ENCODE measurements around the gene ATP2C1. TPM values are rescaled to one million over a fixed set of nuclear protein-coding genes. Genes with fewer than 3 reads are reported as not detected.

ATP2C1 gene
- total and polyA plus RNA-seq, 2 of the 4 experiments (the other 2 are of a cell fraction): 41.4 to 50.2 TPM

GRCh38 chr3:130992344-130992743, 98.5 kb downstream of the ATP2C1 start:
- BruUV-seq (replicated peaks): no TSS peak
- H3K27ac ChIP-seq (ENCODE audit: insufficient read depth, low read length): no peak overlapping the region
- H3K79me1 ChIP-seq (ENCODE audit: low read depth in 1 of 2, low read length in 2 of 2): peaks cover 9 to 14% of the 10 kb centered on the region in 2 experiments
- no peaks in the 10 kb centered on the region for H3K27me3 ChIP-seq (ENCODE audit: control insufficient read depth, insufficient read depth, low read length)
- H4K5ac ChIP-seq (ENCODE audit: low read depth, low read length): no peak overlapping the region
- H2AFZ ChIP-seq (replicated peaks; ENCODE audit: low read length, poor library complexity): no peak overlapping the region
- no peak overlapping the region for H3K23ac ChIP-seq (ENCODE audit: low read depth, low read length)
- no peak overlapping the region for H3K4ac ChIP-seq (ENCODE audit: low read depth, low read length)
- no peaks in the 10 kb centered on the region for H4K20me1 ChIP-seq (ENCODE audit: insufficient read depth, low read length)
- H4K8ac ChIP-seq (ENCODE audit: low read depth in 2 of 2, low read length in 2 of 2): no peak overlapping the region
- H3K4me3 ChIP-seq (ENCODE audit: insufficient read depth, low read depth, low read length): no peak overlapping the region
- H3K18ac ChIP-seq (ENCODE audit: low read depth, low read length): no peak overlapping the region
- H4K91ac ChIP-seq (ENCODE audit: insufficient read depth, low read depth, low read length): no peak overlapping the region
- WGBS, 2 experiments (ENCODE audit: extremely low coverage in 2 of 2, insufficient read length in 1 of 2): no CpG with 5 or more reads among the region's 3 CpGs
- H2AK9ac ChIP-seq (replicated peaks; ENCODE audit: low read depth, low read length, poor library complexity): no peak overlapping the region
- H2BK5ac ChIP-seq (ENCODE audit: low read depth, low read length, poor library complexity, severe bottlenecking): no peak overlapping the region
- H2BK15ac ChIP-seq (ENCODE audit: low read depth, low read length): no peak overlapping the region
- no peak for ATAC-seq (ENCODE audit: low read depth)
- TF ChIP-seq SMC3 (IDR thresholded peaks at IDR 0.05; ENCODE audit: low read depth, low read length) (no peak), USF2 (IDR thresholded peaks at IDR 0.05; ENCODE audit: low read depth, low read length) (no peak), CTCF (conservative IDR thresholded peaks at IDR 0.05; ENCODE audit: low read depth, low read length) (no peak), BHLHE40 (IDR thresholded peaks at IDR 0.05; ENCODE audit: low read depth, low read length) (no peak), ELK1 (IDR thresholded peaks at IDR 0.05; ENCODE audit: borderline replicate concordance, low read depth, low read length) (no peak), MAFK (IDR thresholded peaks at IDR 0.05; ENCODE audit: low read depth, low read length) (no peak), NFE2L2 (IDR thresholded peaks at IDR 0.05; ENCODE audit: low read depth, low read length) (no peak), CEBPB (IDR thresholded peaks at IDR 0.05; ENCODE audit: low read depth, low read length) (no peak), POLR2A (IDR thresholded peaks at IDR 0.05; ENCODE audit: low read depth, low read length) (no peak), MAZ (IDR thresholded peaks at IDR 0.05; ENCODE audit: borderline replicate concordance, low read depth, low read length) (no peak), RFX5 (IDR thresholded peaks at IDR 0.05; ENCODE audit: low read depth, low read length) (no peak)
- dilution Hi-C loops (cut with HindIII; ENCODE audit: low sequenced_read_pairs, unreplicated experiment): no loop called here
- H2BK120ac ChIP-seq (ENCODE audit: low read depth, low read length): no peak overlapping the region
- DNase-seq: no peak
- H3K9ac ChIP-seq (ENCODE audit: low read depth, low read length): no peak overlapping the region
- no peak overlapping the region for H3K14ac ChIP-seq (replicated peaks; ENCODE audit: low read depth, low read length)
- no peaks in the 10 kb centered on the region for H3K9me3 ChIP-seq (ENCODE audit: control insufficient read depth, insufficient read depth, low read length)
- no peak overlapping the region for H2BK20ac ChIP-seq (ENCODE audit: low read depth, low read length)
- H3K9me1 ChIP-seq (ENCODE audit: insufficient read depth, low read length): peaks cover 5% of the 10 kb centered on the region; the same call in 1 of the 2 replicates
- POLR2A ChIA-PET (ENCODE audit: unreplicated experiment): no interaction called here
- no peak overlapping the region for H3K56ac ChIP-seq (ENCODE audit: extremely low read depth, insufficient read depth, low read length)
- intact Hi-C loops (cut with micrococcal nuclease): no loop called here
- H3K36me3 ChIP-seq (ENCODE audit: control insufficient read depth, insufficient read depth, low read length): peaks cover 9% of the 10 kb centered on the region
- CTCF ChIA-PET: no interaction called here
- H3K4me1 ChIP-seq (ENCODE audit: control insufficient read depth, insufficient read depth, low read length): no peaks in the 10 kb centered on the region
- no peak overlapping the region for H3K4me2 ChIP-seq (ENCODE audit: low read depth, low read length)
- no peak overlapping the region for H2AK5ac ChIP-seq (ENCODE audit: low read depth, low read length)
- in situ Hi-C loops (cut with MboI; ENCODE audit: low sequenced_read_pairs): loop anchor here (25.0 kb wide), 1 partner anchor 255 kb away; the partner anchor contains the start of gene PIK3R4

Measured in IMR-90 (cell line).